ENCODE measurements around the gene SWT1. TPM values are rescaled to one million over a fixed set of nuclear protein-coding genes. Genes with fewer than 3 reads are reported as not detected.

The SWT1 gene
- total and polyA plus RNA-seq, 9 of the 15 experiments (the other 6 are each of a cell fraction or from before 2014, with no cell fraction given), result 1.5 to 3.4 (median 2.3) TPM

GRCh38 chr1:185317034-185317885, 160.3 kb downstream of the SWT1 start, which contains the start of gene IVNS1ABP (continued):
- peak; percentile 47 to 69 for TF ChIP-seq RCOR1 (IDR thresholded peaks at IDR 0.05; ENCODE audit: borderline replicate concordance in 1 of 2, low read depth in 2 of 2, low read length in 2 of 2)
- TF ChIP-seq SAP30 (IDR thresholded peaks at IDR 0.05; ENCODE audit: borderline replicate concordance, insufficient read depth, low read depth, low read length, poor library complexity, severe bottlenecking), result peak; percentile 91
- TF ChIP-seq THAP12 (CRISPR knock-in tag; IDR thresholded peaks at IDR 0.05), result peak; percentile 78; the same call in 1 of the 2 replicates
- TF ChIP-seq VEZF1 (CRISPR knock-in tag; IDR thresholded peaks at IDR 0.05), result peak; percentile 89
- no peak for TF ChIP-seq HINFP (tag; conservative IDR thresholded peaks at IDR 0.05; ENCODE audit: low read depth)
- TF ChIP-seq RFX1 (IDR thresholded peaks at IDR 0.05), result no peak
- TF ChIP-seq ID3 (CRISPR knock-in tag; IDR thresholded peaks at IDR 0.05), result no peak
- no peak for TF ChIP-seq ID3 (tag; IDR thresholded peaks at IDR 0.05)
- TF ChIP-seq SOX6 (IDR thresholded peaks at IDR 0.05), result peak; percentile 90
- TF ChIP-seq ZNF586 (CRISPR knock-in tag; conservative IDR thresholded peaks at IDR 0.05), result no peak
- peak; percentile 86 for TF ChIP-seq POLR2B (IDR thresholded peaks at IDR 0.05; ENCODE audit: low read depth, partially characterized antibody)
- peak; percentile 69 for TF ChIP-seq ZBTB5 (IDR thresholded peaks at IDR 0.05)
- TF ChIP-seq POLR2G (IDR thresholded peaks at IDR 0.05; ENCODE audit: low read depth, low read length), result peak; percentile 94
- TF ChIP-seq USF2 (CRISPR knock-in tag; IDR thresholded peaks at IDR 0.05), result peak; percentile 63; the same call in 1 of the 2 replicates
- peak; percentile 64 for TF ChIP-seq NEUROD1 (IDR thresholded peaks at IDR 0.05; ENCODE audit: borderline replicate concordance, low read depth, low read length, partially characterized antibody)
- 0 out of 2 replicates have a peak, but pooled peaks have one; percentile 5 for TF ChIP-seq SRSF3 (IDR thresholded peaks at IDR 0.05; ENCODE audit: insufficient read depth, low read length)
- TF ChIP-seq HNRNPL (IDR thresholded peaks at IDR 0.05; ENCODE audit: low read depth, low read length), result no peak
